ENCODE results near the gene RHOD.
A peak's percentile ranks its signal among the peaks of the same experiment; 100 is the strongest.

Gene RHOD

DNA sequence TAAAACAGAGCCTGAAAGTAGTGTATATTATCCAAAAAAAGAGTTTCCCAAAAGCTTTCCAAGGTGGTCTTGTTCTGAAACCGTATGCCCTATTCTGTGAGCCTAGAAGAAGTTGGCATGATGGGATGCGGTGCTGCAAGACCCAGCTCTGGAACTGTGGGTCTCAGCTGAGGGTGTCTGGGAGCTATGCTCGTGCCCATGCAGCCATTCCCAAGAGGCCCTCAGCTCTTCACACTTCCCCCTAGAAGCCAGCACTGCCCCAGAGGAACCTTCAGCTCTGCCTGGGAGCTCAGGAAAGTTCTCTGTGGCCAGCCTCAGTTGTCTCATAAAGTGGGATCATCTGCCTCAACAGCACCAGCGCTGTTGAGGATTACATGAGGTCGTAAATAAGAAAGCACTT is 40.1 kb upstream of the RHOD start:
- H3K4me3 ChIP-seq (replicated peaks; ENCODE audit: low read depth, low read length): no peak overlapping the region
- no peak for DNase-seq (ENCODE audit: extremely low read depth, low read depth)
- TF ChIP-seq, protein P1, sequence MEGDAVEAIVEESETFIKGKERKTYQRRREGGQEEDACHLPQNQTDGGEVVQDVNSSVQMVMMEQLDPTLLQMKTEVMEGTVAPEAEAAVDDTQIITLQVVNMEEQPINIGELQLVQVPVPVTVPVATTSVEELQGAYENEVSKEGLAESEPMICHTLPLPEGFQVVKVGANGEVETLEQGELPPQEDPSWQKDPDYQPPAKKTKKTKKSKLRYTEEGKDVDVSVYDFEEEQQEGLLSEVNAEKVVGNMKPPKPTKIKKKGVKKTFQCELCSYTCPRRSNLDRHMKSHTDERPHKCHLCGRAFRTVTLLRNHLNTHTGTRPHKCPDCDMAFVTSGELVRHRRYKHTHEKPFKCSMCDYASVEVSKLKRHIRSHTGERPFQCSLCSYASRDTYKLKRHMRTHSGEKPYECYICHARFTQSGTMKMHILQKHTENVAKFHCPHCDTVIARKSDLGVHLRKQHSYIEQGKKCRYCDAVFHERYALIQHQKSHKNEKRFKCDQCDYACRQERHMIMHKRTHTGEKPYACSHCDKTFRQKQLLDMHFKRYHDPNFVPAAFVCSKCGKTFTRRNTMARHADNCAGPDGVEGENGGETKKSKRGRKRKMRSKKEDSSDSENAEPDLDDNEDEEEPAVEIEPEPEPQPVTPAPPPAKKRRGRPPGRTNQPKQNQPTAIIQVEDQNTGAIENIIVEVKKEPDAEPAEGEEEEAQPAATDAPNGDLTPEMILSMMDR (IDR thresholded peaks at IDR 0.05; ENCODE audit: low read depth, low read length, missing control alignments): no peak

DNA sequence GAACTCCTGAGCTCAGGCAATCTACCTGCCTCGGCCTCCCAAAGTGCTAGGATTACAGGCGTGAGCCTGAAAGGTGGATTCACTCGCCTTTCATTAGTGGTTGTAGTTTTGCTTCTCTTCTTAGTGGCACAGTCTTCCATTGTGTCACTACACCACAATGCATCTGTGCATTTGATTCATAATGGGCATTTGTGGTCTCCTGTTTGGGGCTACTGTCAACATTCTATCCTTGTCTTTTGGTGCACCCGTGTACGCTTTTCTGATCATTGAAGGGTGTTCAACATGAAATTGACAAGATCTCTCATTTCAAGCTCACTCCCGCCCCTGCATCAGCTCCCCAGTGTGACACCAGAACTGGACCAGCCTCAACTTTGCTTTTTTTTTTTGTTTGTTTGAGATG is 35.7 kb upstream of the RHOD start:
- TF ChIP-seq, protein P1 (IDR thresholded peaks at IDR 0.05; ENCODE audit: low read depth, low read length, missing control alignments): no peak
- DNase-seq (ENCODE audit: extremely low read depth, low read depth): no peak
- no peak overlapping the region for H3K4me3 ChIP-seq (replicated peaks; ENCODE audit: low read depth, low read length)

DNA sequence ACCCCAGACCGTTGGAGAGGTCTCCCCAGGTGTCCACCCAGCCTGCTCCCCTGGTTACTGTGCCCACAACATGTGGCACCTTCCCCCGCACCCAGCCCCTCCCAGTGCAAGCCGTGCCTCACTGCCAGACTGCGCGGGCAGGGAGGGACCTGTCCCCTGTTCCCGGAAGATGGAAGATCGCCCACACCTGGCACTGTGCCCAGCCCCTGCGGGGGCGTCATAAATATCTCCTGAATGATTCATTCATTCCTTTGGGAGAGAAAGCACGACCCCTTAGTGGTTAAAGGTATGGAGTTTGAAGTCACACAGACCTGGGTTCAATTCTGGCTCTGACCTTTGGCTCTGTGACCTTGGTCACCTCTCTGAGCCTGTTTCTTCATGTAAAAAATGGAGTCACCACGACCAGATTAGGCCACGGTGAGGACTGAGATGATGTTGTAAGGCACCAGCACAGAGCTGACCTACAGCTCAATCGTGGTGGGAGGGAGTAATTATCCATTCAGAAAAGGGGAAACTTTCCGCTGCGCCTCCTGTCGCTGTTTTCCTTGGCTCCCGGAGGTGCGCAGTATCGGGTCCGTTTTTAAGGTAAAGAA is 34.2 kb upstream of the RHOD start:
- H3K4me3 ChIP-seq (replicated peaks; ENCODE audit: low read depth, low read length): peak overlapping the region; percentile 17; the same call in 1 of the 2 replicates
- TF ChIP-seq, protein P1 (IDR thresholded peaks at IDR 0.05; ENCODE audit: low read depth, low read length, missing control alignments): no peak
- no peak for DNase-seq (ENCODE audit: extremely low read depth, low read depth)

DNA sequence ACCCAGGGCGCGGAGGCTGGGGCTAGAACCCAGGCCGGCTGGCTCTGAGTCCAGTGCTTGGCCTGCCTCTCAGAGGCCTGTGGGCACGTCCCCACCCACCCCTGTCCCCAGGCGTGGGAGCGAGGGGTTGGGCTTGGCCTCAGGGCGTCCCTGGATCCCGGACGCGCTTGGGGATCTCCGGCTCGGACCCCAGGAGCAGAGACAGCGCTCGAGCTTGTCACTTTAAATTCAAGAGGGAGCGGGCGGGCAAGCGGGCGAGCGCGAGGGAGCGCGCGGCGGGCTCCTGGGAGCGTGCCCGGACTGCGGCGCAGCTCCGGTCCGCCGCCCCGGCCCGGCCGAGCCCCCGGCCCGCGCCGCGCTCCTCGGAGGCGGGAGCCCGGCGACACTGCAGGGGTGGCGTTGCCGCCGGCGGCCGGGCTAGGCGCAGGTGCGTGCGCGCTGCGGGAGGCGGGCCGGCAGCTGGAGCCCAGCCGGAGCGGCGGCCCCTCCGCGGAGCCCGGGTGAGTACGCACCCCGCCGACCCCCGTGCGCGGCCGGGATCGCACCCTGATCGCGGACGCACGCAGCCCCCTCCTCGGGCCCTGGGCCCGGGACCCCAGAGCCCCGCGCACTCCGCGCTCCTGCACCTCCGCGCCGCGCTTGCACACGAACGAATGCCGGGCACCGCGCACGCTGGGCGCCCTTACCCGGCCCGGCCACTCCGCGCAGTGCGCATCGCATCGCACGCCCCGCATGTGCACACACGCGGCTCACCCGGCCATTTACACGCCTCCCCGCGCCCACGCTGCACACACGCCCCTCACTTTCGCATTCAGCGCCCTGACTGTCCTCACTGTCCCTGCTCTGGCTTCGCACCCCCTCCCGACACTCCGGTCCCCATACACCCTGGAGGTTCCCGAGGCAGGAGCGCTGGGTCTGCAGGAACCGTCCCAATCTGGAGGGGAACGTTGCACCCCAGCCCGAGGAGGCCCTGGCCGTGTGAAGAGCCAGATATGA is 33.4 kb upstream of the RHOD start, which contains the start of gene SYT12:
SYT12 (plus strand) TSS at position 174 of the 996 bp plus-strand sequence. CDS start 7,011 bp downstream, outside the sequence.
- TF ChIP-seq, protein P1 (IDR thresholded peaks at IDR 0.05; ENCODE audit: low read depth, low read length, missing control alignments): no peak
- DNase-seq (ENCODE audit: extremely low read depth, low read depth): no peak
- peak within 1 kb of the TSS; percentile 32 for H3K4me3 ChIP-seq (replicated peaks; ENCODE audit: low read depth, low read length)

DNA sequence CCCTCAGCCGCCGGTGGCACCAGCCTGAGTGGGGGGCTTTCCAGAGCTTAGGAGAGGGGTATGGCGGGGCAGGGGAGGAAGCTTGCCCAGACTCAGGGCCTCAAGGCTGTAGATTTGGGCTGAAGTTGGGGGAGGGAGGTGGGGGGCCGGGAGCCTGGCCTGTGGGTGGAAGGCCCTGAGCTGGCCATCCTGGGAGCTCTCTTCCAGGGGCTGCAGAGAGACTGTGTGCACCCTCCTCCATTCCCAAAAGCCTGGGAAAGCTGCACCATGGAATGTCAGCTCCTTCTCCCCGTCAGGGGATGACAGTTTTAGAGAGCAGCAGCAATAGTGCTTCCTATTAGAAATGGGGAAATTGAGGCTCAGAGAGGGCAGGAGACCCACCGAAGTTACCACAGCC is 32.7 kb upstream of the RHOD start:
- TF ChIP-seq, protein P1 (IDR thresholded peaks at IDR 0.05; ENCODE audit: low read depth, low read length, missing control alignments): no peak
- DNase-seq (ENCODE audit: extremely low read depth, low read depth): no peak
- peak overlapping the region; percentile 32 for H3K4me3 ChIP-seq (replicated peaks; ENCODE audit: low read depth, low read length)

DNA sequence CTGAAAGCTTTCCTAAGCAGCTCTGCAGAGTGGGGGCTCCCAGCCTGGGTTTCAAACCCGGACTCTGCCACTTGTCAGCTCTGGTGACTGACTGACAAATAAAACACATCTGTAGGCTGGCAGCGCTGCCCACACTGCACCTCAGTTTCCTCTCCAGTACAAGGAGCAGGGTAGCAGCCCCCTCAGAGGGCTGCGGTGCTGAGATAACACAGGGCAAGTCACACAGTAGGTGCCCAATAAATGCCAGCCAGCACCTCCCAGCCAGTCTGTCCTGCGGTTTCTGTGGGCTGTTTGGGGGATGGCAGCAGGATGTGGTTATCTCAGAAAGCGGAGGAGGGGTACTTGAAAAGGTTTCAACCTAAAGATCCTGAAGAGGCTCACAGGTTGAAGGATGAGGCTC is 32.2 kb upstream of the RHOD start:
- no peak for DNase-seq (ENCODE audit: extremely low read depth, low read depth)
- TF ChIP-seq, protein P1 (IDR thresholded peaks at IDR 0.05; ENCODE audit: low read depth, low read length, missing control alignments): no peak
- H3K4me3 ChIP-seq (replicated peaks; ENCODE audit: low read depth, low read length): no peak overlapping the region

Data from HFF-Myc (cell line).